Upper lobe of right lung (tissue), 1 donor: ENCODE measurements around the gene KLK8. TPM values are rescaled to one million over a fixed set of nuclear protein-coding genes. Genes with fewer than 3 reads are reported as not detected.

Source experiments
- ATAC-seq: fragments of 200-7000 bp; cut with Tn5 transposase; one replicate; pipeline ENCODE4 v1.9.1; 2020; ENCODE audit warnings: mild to moderate bottlenecking, moderate library complexity
- DNase-seq: peaks from one replicate; pipeline ENCODE4 v3.0.0-alpha.2; 2020
- H3K27ac ChIP-seq: fragments of 200-600 bp; one replicate; pipeline ENCODE4 v1.8.0; 2022
- H3K27me3 ChIP-seq: fragments of 200-600 bp; one replicate; pipeline ENCODE4 v1.8.0; 2022; ENCODE audit warnings: mild to moderate bottlenecking
- H3K36me3 ChIP-seq: fragments of 200-600 bp; one replicate; pipeline ENCODE4 v1.8.0; 2022
- H3K4me1 ChIP-seq: fragments of 200-600 bp; one replicate; pipeline ENCODE4 v1.8.0; 2022
- H3K4me3 ChIP-seq: fragments of 200-600 bp; one replicate; pipeline ENCODE4 v1.8.0; 2022; ENCODE audit warnings: mild to moderate bottlenecking
- H3K9me3 ChIP-seq: fragments of 200-600 bp; one replicate; pipeline ENCODE4 v1.8.0; 2022
- CTCF ChIP-seq: fragments of 200-600 bp; IDR thresholded peaks from one replicate; pipeline ENCODE4 v1.8.0; 2022; ENCODE audit warnings: antibody characterized with exemption
- intact Hi-C: fragments of 100-400 bp; cut with DNase I; formaldehyde crosslinking; loops from one replicate; pipeline ENCODE4 v1.11.0; 2022
- total RNA-seq: library from RNA; stranded (reverse); fragmentation: NEBNext Ultra II Directional; extraction: Animal tissue kit (Norgen Biotek cat#: 25700); gene quantifications from one replicate; pipeline ENCODE4 v1.2.1, GENCODE V29; 2021
- donor health status: DM: no; HTN: yes; CAD: no; lungs with severe emphysema.

The KLK8 gene
- total RNA-seq, 1 donor from 2014 or later, result not detected

GRCh38 chr19:50981587-50982146 lies 19.7 kb downstream of the KLK8 start:
- intact Hi-C loops, result no loop called here
- Histone ChIP-seq H3K27ac (no peak overlapping the region), H3K27me3 (peaks cover 16% of the 10 kb centered on the region)

GRCh38 chr19:50980208-50980607 lies 21.2 kb downstream of the KLK8 start:
- H3K4me1 ChIP-seq, result no peaks in the 10 kb centered on the region
- no peaks in the 10 kb centered on the region for H3K36me3 ChIP-seq
- no peaks in the 10 kb centered on the region for H3K9me3 ChIP-seq
- no peak for TF ChIP-seq CTCF
- DNase-seq (no peak), ATAC-seq (no peak)
- no peak overlapping the region for H3K4me3 ChIP-seq
- intact Hi-C loops, result no loop called here
- H3K27me3 ChIP-seq, result peaks cover 16% of the 10 kb centered on the region
- H3K27ac ChIP-seq, result no peak overlapping the region

More at GRCh38 chr19:50981587-50982146, 19.7 kb downstream of the KLK8 start:
- TF ChIP-seq CTCF, result no peak
- DNase-seq (no peak), ATAC-seq (peak; percentile 16)
- Histone ChIP-seq H3K9me3 (no peaks in the 10 kb centered on the region), H3K4me1 (no peaks in the 10 kb centered on the region), H3K4me3 (no peak overlapping the region), H3K36me3 (no peaks in the 10 kb centered on the region)

GRCh38 chr19:50979758-50980157 lies 21.6 kb downstream of the KLK8 start:
- H3K27me3 ChIP-seq, result peaks cover 16% of the 10 kb centered on the region
- no peaks in the 10 kb centered on the region for H3K4me1 ChIP-seq
- intact Hi-C loops, result no loop called here
- no peaks in the 10 kb centered on the region for H3K36me3 ChIP-seq
- no peak overlapping the region for H3K27ac ChIP-seq
- H3K4me3 ChIP-seq, result no peak overlapping the region
- no peak for TF ChIP-seq CTCF
- no peaks in the 10 kb centered on the region for H3K9me3 ChIP-seq
- ATAC-seq (no peak), DNase-seq (no peak)

- peaks cover 16% of the 10 kb centered on the region for H3K27me3 ChIP-seq
- intact Hi-C loops, result no loop called here
- no peak overlapping the region for H3K4me3 ChIP-seq
- ATAC-seq (no peak), DNase-seq (no peak)
- no peak for TF ChIP-seq CTCF
- no peaks in the 10 kb centered on the region for H3K9me3 ChIP-seq
- H3K27ac ChIP-seq, result no peak overlapping the region
- no peaks in the 10 kb centered on the region for H3K36me3 ChIP-seq
- no peaks in the 10 kb centered on the region for H3K4me1 ChIP-seq
These were observed 22.5 kb downstream of the KLK8 start for GRCh38 chr19:50978772-50979390.

- peaks cover 16% of the 10 kb centered on the region for H3K27me3 ChIP-seq
- intact Hi-C loops, result no loop called here
- DNase-seq, result no peak
- H3K4me1 ChIP-seq, result no peaks in the 10 kb centered on the region
- H3K4me3 ChIP-seq, result no peak overlapping the region
- no peaks in the 10 kb centered on the region for H3K9me3 ChIP-seq
- ATAC-seq, result no peak
- no peak overlapping the region for H3K27ac ChIP-seq
- no peaks in the 10 kb centered on the region for H3K36me3 ChIP-seq
- TF ChIP-seq CTCF, result no peak
These were observed 23.8 kb downstream of the KLK8 start for GRCh38 chr19:50977626-50978025.
